Natural killer cell (primary cell): ENCODE data around the gene LRP1B. TPM values are rescaled to one million over a fixed set of nuclear protein-coding genes. Genes with fewer than 3 reads are reported as not detected.
"Not testable (repeated sequence)": the region's sequence is repeated elsewhere in the genome, so short reads cannot be mapped to it uniquely, and the experiment has no call there.

Source experiments
- ATAC-seq, 3 donors: fragments of 150-1000 bp in 2 of 3; fragments of 200-7000 bp in 1 of 3; cut with Tn5 transposase; 1 replicate in 1 of 3; 2 replicates in 2 of 3; pipeline ENCODE4 v1.10.0; 2021; ENCODE audit warnings: mild to moderate bottlenecking in 2 of 3, moderate library complexity in 2 of 3
- DNase-seq, 2 donors: peaks; one replicate each; pipeline versions ENCODE4 v3.0.0 to v3.0.0-alpha.2; 2013 to 2021; ENCODE audit warnings: mixed read lengths in 1 of 2
- H3K27ac ChIP-seq: one replicate; pipeline ENCODE4 v1.5.1; 2013; ENCODE audit warnings: mild to moderate bottlenecking, low read length
- H3K27me3 ChIP-seq: one replicate; pipeline ENCODE4 v1.6.1; 2013; ENCODE audit warnings: low read length; ENCODE audit not compliant: control insufficient read depth, insufficient read depth
- H3K36me3 ChIP-seq: one replicate; pipeline ENCODE4 v1.6.1; 2013; ENCODE audit warnings: low read length; ENCODE audit not compliant: control insufficient read depth, insufficient read depth
- H3K4me1 ChIP-seq: one replicate; pipeline ENCODE4 v1.6.1; 2013; ENCODE audit warnings: low read length; ENCODE audit not compliant: control insufficient read depth, insufficient read depth
- H3K4me3 ChIP-seq: one replicate; pipeline ENCODE4 v1.5.1; 2013; ENCODE audit warnings: low read length
- H3K9me3 ChIP-seq: one replicate; pipeline ENCODE4 v1.6.1; 2013; ENCODE audit warnings: low read length; ENCODE audit not compliant: control insufficient read depth, insufficient read depth
- H3K27ac Mint-ChIP-seq, 2 donors: one replicate each; pipeline ENCODE4 v1.8.0; 2022; ENCODE audit warnings: mild to moderate bottlenecking in 2 of 2, mixed read lengths in 2 of 2, moderate library complexity in 1 of 2
- H3K27me3 Mint-ChIP-seq, 2 donors: one replicate each; pipeline ENCODE4 v1.8.0; 2022; ENCODE audit warnings: low read depth in 2 of 2, mixed read lengths in 2 of 2
- H3K36me3 Mint-ChIP-seq: one replicate; pipeline ENCODE4 v1.8.0; 2022; ENCODE audit warnings: mixed read lengths
- H3K4me1 Mint-ChIP-seq, 2 donors: one replicate each; pipeline ENCODE4 v1.8.0; 2022; ENCODE audit warnings: mixed read lengths in 2 of 2
- H3K4me3 Mint-ChIP-seq: one replicate; pipeline ENCODE4 v1.8.0; 2022; ENCODE audit warnings: mild to moderate bottlenecking, moderate library complexity, mixed read lengths
- H3K9me3 Mint-ChIP-seq, 2 donors: one replicate each; pipeline ENCODE4 v1.8.0; 2022; ENCODE audit warnings: mixed read lengths in 2 of 2
- CTCF ChIP-seq: fragments of 200-600 bp; IDR thresholded peaks from one replicate; pipeline ENCODE4 v1.8.0; 2022; ENCODE audit warnings: antibody characterized with exemption
- WGBS: methylation state at CpG from one replicate; pipeline ENCODE4 v1.1.7; 2013; ENCODE audit warnings: missing lambda C conversion rate; ENCODE audit not compliant: insufficient coverage; 5-methylcytosine and 5-hydroxymethylcytosine counted together
- intact Hi-C: fragments of 100-400 bp; cut with micrococcal nuclease; formaldehyde crosslinking; loops from one replicate; pipeline ENCODE4 v1.14.2; 2022
- total RNA-seq, 4 donors: library from RNA; stranded (reverse); fragments of 120-200 nt in 1 of 4; gene quantifications; one replicate each; pipeline versions ENCODE4 v1.2.3 to v1.2.4, GENCODE V29; 2013 to 2022

The LRP1B gene
- total RNA-seq, 3 donors from 2014 or later (not counting 1 experiment from before 2014, with no cell fraction given) = 0.05 TPM; not detected in 2

DNA sequence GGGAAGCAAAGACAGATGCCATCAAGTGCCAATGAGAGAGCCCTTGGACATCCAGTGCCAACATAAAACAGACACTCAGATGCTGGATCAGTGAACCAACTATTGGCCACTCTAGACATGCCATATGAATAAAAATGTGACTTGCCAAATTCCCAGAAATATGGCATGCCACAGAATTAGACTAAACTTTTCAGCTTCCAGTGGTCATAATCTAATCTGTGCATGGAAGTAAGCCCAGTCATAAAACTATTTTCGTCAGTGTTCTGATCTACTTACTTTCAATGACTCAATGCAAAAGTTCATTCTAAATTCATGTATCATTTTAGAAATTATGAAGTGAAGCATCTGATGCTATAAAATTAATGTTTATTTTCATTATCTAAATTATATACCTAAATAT lies 1844.4 kb downstream of the LRP1B start:
- intact Hi-C loops = no loop called here
- H3K27ac ChIP-seq = no peak overlapping the region
- DNase-seq (no peak), ATAC-seq (no peak)
- no peak overlapping the region for H3K4me3 ChIP-seq
- TF ChIP-seq CTCF = no peak
- Mint-ChIP-seq H3K27ac (no peak overlapping the region), H3K9me3 (peaks cover 6 to 11% of the 10 kb centered on the region in 2 donors), H3K36me3 (no peaks in the 10 kb centered on the region), H3K4me3 (no peak overlapping the region), H3K4me1 (no peaks in the 10 kb centered on the region), H3K27me3 (no peaks in the 10 kb centered on the region)
- no CpG with 5 or more reads among the region's 1 CpG for WGBS
- no peaks in the 10 kb centered on the region for H3K4me1 ChIP-seq
- H3K36me3 ChIP-seq = no peaks in the 10 kb centered on the region
- H3K9me3 ChIP-seq = no peaks in the 10 kb centered on the region
- H3K27me3 ChIP-seq = no peaks in the 10 kb centered on the region

DNA sequence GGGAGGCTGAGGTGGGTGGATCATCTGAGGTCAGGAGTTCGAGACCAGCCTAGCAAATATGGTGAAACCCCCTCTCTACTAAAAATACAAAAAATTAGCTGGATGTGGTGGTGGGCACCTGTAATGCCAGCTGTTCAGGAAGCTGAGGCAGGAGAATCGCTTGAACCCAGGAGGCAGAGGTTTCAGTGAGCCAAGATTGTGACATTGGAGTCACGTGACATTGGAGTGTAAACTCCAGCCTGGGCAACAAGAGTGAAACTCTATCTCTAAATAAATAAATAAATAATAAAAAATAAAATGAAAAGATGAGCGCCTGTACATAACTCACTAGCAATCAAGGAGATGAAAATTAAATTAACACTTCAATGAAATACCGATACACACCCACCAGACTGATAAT lies 1853.5 kb downstream of the LRP1B start:
- H3K9me3 Mint-ChIP-seq = peaks cover 8 to 14% of the 10 kb centered on the region in 2 donors
- H3K27ac Mint-ChIP-seq, DNase-seq, H3K4me1 ChIP-seq, H3K36me3 ChIP-seq, H3K4me1 Mint-ChIP-seq, H3K4me3 Mint-ChIP-seq, H3K4me3 ChIP-seq, H3K27ac ChIP-seq, intact Hi-C loops, ATAC-seq, H3K27me3 Mint-ChIP-seq, H3K9me3 ChIP-seq, H3K36me3 Mint-ChIP-seq, H3K27me3 ChIP-seq: not testable (repeated sequence)
- 72% methylated on average over 2 of the region's 5 CpGs for WGBS

GRCh38 chr2:140276661-140277060 lies 1854.2 kb downstream of the LRP1B start:
- no peak for TF ChIP-seq CTCF
- ATAC-seq = no peak
- no peak overlapping the region for H3K4me3 Mint-ChIP-seq
- peaks cover 6% of the 10 kb centered on the region for H3K36me3 Mint-ChIP-seq
- H3K9me3 Mint-ChIP-seq = peaks cover 8 to 14% of the 10 kb centered on the region in 2 donors
- intact Hi-C loops = no loop called here
- H3K27me3 Mint-ChIP-seq = no peaks in the 10 kb centered on the region
- Histone ChIP-seq H3K9me3 (peaks cover 4% of the 10 kb centered on the region), H3K27me3 (no peaks in the 10 kb centered on the region), H3K27ac (no peak overlapping the region), H3K4me3 (no peak overlapping the region), H3K4me1 (no peaks in the 10 kb centered on the region), H3K36me3 (no peaks in the 10 kb centered on the region)
- no peak for DNase-seq
- no CpG with 5 or more reads among the region's 1 CpG for WGBS
- H3K4me1 Mint-ChIP-seq = no peaks in the 10 kb centered on the region
- H3K27ac Mint-ChIP-seq = no peak overlapping the region

- Histone ChIP-seq H3K4me3 (no peak overlapping the region), H3K9me3 (peaks cover 4% of the 10 kb centered on the region), H3K27me3 (no peaks in the 10 kb centered on the region), H3K27ac (no peak overlapping the region), H3K4me1 (no peaks in the 10 kb centered on the region), H3K36me3 (no peaks in the 10 kb centered on the region)
- Mint-ChIP-seq H3K27ac (no peak overlapping the region), H3K9me3 (peaks cover 8 to 14% of the 10 kb centered on the region in 2 donors), H3K4me3 (no peak overlapping the region), H3K36me3 (peaks cover 6% of the 10 kb centered on the region), H3K27me3 (no peaks in the 10 kb centered on the region), H3K4me1 (no peaks in the 10 kb centered on the region)
- TF ChIP-seq CTCF = no peak
- DNase-seq = no peak
- intact Hi-C loops = no loop called here
- no peak for ATAC-seq
- WGBS = 89% methylated on average over 7 of the region's 7 CpGs
Observed at GRCh38 chr2:140275427-140275826, 1855.4 kb downstream of the LRP1B start.
